Naive thymus-derived CD4-positive, alpha-beta T cell (primary cell): ENCODE measurements around the gene DGCR8. TPM values are rescaled to one million over a fixed set of nuclear protein-coding genes. Genes with fewer than 3 reads are reported as not detected.

Experiments used
- ATAC-seq: fragments of 150-1000 bp; cut with Tn5 transposase; 2 replicates; pipeline ENCODE4 v1.10.0; 2021; ENCODE audit warnings: mild to moderate bottlenecking, moderate library complexity
- CTCF ChIA-PET: fragments of 350-600 bp; sonication (Branson Sonifier 250); formaldehyde crosslinking; loops from one replicate; lab custom pipeline; 2021; ENCODE audit warnings: antibody characterized with exemption; lab: Charles Lee
- POLR2A ChIA-PET: fragments of 350-600 bp; sonication (Branson Sonifier 250); formaldehyde crosslinking; loops from one replicate; lab custom pipeline; 2021; ENCODE audit warnings: antibody characterized with exemption, inconsistent platforms; lab: Charles Lee
- DNase-seq, 9 donors: peaks; one replicate each; pipeline versions ENCODE4 v3.0.0 to v3.0.0-alpha.2; 2020 to 2022; ENCODE audit warnings: mixed read lengths in 1 of 9
- H3K27ac ChIP-seq: one replicate; pipeline ENCODE4 v1.7.0; 2013; ENCODE audit warnings: mild to moderate bottlenecking, low read depth, low read length, moderate library complexity
- H3K27me3 ChIP-seq, 2 donors: one replicate each; pipeline ENCODE4 v1.7.0; 2013; ENCODE audit warnings: low read length in 2 of 2, mild to moderate bottlenecking in 2 of 2, moderate library complexity in 2 of 2; ENCODE audit not compliant: control insufficient read depth in 2 of 2, insufficient read depth in 2 of 2
- H3K36me3 ChIP-seq, 3 experiments: 1 replicate in 2 of 3; 2 replicates in 1 of 3; pipeline ENCODE4 v1.7.0; 2013; ENCODE audit warnings: low read length in 3 of 3, mild to moderate bottlenecking in 3 of 3, moderate library complexity in 1 of 3; ENCODE audit not compliant: insufficient read depth in 3 of 3, control insufficient read depth in 2 of 3
- H3K4me1 ChIP-seq, 2 donors: one replicate each; pipeline ENCODE4 v1.7.0; 2013; ENCODE audit warnings: low read length in 2 of 2, mild to moderate bottlenecking in 2 of 2, moderate library complexity in 1 of 2; ENCODE audit not compliant: control insufficient read depth in 2 of 2, insufficient read depth in 2 of 2
- H3K4me3 ChIP-seq: 2 replicates; pipeline ENCODE4 v1.7.0; 2013; ENCODE audit warnings: mild to moderate bottlenecking, low read length
- H3K9me3 ChIP-seq, 3 experiments: 1 replicate in 2 of 3; 2 replicates in 1 of 3; pipeline ENCODE4 v1.7.0; 2013; ENCODE audit warnings: low read length in 3 of 3; ENCODE audit not compliant: control insufficient read depth in 2 of 3
- H3K27ac Mint-ChIP-seq, 9 donors: one replicate each; pipeline ENCODE4 v1.8.0; 2020 to 2022; ENCODE audit warnings: mixed read lengths in 9 of 9, mild to moderate bottlenecking in 8 of 9, moderate library complexity in 5 of 9, inconsistent platforms in 2 of 9
- H3K27me3 Mint-ChIP-seq, 5 donors: one replicate each; pipeline ENCODE4 v1.8.0; 2021 to 2022; ENCODE audit warnings: mixed read lengths in 5 of 5, mild to moderate bottlenecking in 1 of 5
- H3K36me3 Mint-ChIP-seq, 5 donors: one replicate each; pipeline ENCODE4 v1.8.0; 2020 to 2022; ENCODE audit warnings: mixed read lengths in 5 of 5, mild to moderate bottlenecking in 3 of 5, inconsistent platforms in 1 of 5
- H3K4me1 Mint-ChIP-seq, 7 donors: one replicate each; pipeline ENCODE4 v1.8.0; 2020 to 2022; ENCODE audit warnings: mixed read lengths in 7 of 7, mild to moderate bottlenecking in 3 of 7, inconsistent platforms in 1 of 7
- H3K4me3 Mint-ChIP-seq, 10 donors: one replicate each; pipeline ENCODE4 v1.8.0; 2020 to 2022; ENCODE audit warnings: mild to moderate bottlenecking in 10 of 10, mixed read lengths in 10 of 10, moderate library complexity in 6 of 10, inconsistent platforms in 2 of 10
- H3K9me3 Mint-ChIP-seq, 11 donors: one replicate each; pipeline ENCODE4 v1.8.0; 2020 to 2022; ENCODE audit warnings: mixed read lengths in 11 of 11, mild to moderate bottlenecking in 4 of 11, inconsistent platforms in 1 of 11, moderate library complexity in 1 of 11
- intact Hi-C, 2 donors: fragments of 100-400 bp; cut with micrococcal nuclease; formaldehyde crosslinking; loops; one replicate each; pipeline ENCODE4 v1.15.1; 2023
- polyA plus RNA-seq, 2 donors: library from polyadenylated mRNA; unstranded; fragments of 300-500 nt; fragmentation: Illumina TruSeq; gene quantifications; one replicate each; pipeline ENCODE4 v1.2.3, GENCODE V29; 2021
- total RNA-seq, 6 experiments: library from RNA in 5 of 6; stranded (reverse) in 5 of 6; gene quantifications; 1 replicate in 5 of 6; 2 replicates in 1 of 6; pipeline ENCODE4 v1.2.3 and lab custom pipeline; 2021 to 2026

Gene DGCR8
- total RNA-seq = 10 to 100 TPM; 33.4 to 63.6 (median 41.1) TPM
- 1 to 10 TPM; 4.1 to 6.1 TPM for polyA plus RNA-seq
- 37.8 reads per million, percentile 65 among the genes with 10 or more reads in this experiment for total RNA-seq (lab: John Stamatoyannopoulos, UW)

DNA sequence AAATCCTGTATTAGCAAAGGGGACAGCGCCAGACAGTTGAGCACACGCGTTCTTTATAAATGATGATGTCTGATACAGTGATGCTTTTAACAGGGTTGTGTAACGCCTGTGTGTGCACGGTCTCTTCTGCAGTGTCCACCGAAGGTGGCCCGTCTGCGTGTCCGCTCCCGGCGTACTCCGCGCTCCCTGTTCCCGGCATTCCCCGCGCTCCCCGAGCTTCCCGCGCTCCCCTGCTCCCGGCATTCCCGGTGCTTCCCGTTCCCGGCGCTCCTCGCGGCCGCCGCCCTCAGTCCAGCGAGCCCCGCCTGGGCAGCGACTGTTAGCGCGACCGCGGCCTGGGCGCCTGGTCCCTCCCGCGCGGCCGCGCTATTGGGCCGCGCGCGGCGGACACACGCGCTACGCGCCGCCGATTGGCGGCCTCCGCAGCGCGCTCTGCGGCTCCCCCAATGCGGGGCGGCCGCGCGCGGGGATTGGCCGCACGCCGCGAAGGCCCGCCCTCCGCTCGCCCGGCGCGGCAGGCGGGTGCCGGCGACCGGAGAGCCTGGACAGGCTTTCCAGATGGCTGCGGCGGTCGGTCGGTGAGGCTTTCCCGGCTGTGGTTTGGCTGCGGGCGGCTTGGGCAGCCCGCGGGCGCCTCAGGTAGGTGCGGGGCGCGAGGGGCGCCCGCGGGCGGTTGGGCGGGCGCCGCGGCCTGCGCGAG, at the start of gene DGCR8:
DGCR8 (plus strand) TSS at position 497 of the 700 bp plus-strand sequence. CDS start 5,723 bp downstream, outside the sequence.
- H3K4me3 Mint-ChIP-seq = peak within 1 kb of the TSS; percentile 86 to 96 (median 90)
- peaks cover 0 to 4% (median 0%) of the 10 kb centered on the region in 5 donors for H3K36me3 Mint-ChIP-seq
- CTCF ChIA-PET = interaction anchor here (1.5 kb wide), 1 partner anchor 109 kb away, joined by 4 read pairs; no protein-coding TSS in a partner anchor
- POLR2A ChIA-PET = no interaction called here
- Histone ChIP-seq H3K27ac (peak within 1 kb of the TSS; percentile 74), H3K4me3 (peak within 1 kb of the TSS; percentile 94), H3K9me3 (no peaks in the 10 kb centered on the region), H3K27me3 (no peaks in the 10 kb centered on the region), H3K4me1 (peaks cover 12 to 23% of the 10 kb centered on the region in 2 donors), H3K36me3 (no peaks in the 10 kb centered on the region)
- peak within 1 kb of the TSS; percentile 65 to 95 (median 81) for H3K27ac Mint-ChIP-seq
- no peaks in the 10 kb centered on the region for H3K9me3 Mint-ChIP-seq
- ATAC-seq (peak; percentile 97), DNase-seq (peak; percentile 48 to 83 (median 75))
- peaks cover 29 to 45% (median 41%) of the 10 kb centered on the region in 7 donors for H3K4me1 Mint-ChIP-seq
- no peaks in the 10 kb centered on the region for H3K27me3 Mint-ChIP-seq
- intact Hi-C loops = loop anchor here (1.0 kb wide), 4 partner anchors 20 to 59 kb away; partner anchors contain the start of genes TANGO2 (in 2 of the 2), TRMT2A (in 2 of the 2) and ZDHHC8 (in 1 of the 2)

DNA sequence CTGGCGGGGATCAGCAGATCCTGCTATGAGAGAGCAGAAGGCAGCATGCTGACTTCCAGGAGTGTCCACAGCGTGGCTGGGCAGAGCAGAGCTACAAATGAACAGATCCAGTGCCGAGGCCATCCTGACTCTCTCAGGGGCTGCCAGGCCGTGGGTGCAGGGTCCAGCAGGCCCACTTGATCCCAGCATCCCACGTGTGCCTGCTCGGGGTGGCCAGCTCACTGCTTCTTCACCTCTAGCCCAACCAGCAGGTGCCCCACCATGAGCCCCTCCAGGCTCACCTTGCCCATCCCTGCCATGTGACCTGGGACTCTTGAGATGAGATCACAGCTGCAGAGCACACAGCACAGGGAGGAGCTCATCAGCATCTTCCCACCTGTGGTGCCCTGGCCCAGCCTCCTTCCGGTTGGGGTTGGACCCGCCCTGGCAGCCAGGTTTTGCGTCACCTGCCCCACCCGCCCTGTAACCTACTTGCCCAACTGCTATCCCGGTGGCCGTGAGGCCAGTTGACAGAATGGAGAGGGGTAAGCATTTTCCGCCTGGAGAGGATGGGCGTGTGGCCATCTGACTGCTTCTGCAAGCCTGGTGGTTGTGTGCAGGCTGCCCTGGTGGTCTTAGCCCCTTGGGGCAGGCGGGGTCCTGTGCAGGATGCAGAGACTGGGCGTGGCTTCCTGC, 48.2 kb upstream of the DGCR8 start:
- Histone ChIP-seq H3K4me1 (peaks cover 11 to 13% of the 10 kb centered on the region in 2 donors), H3K27me3 (no peaks in the 10 kb centered on the region), H3K36me3 (peaks cover 0 to 18% (median 0%) of the 10 kb centered on the region in 3 experiments), H3K27ac (no peak overlapping the region), H3K4me3 (no peak overlapping the region), H3K9me3 (no peaks in the 10 kb centered on the region)
- Mint-ChIP-seq H3K9me3 (peaks cover 0 to 2% (median 0%) of the 10 kb centered on the region in 11 donors), H3K4me1 (peaks cover 16 to 49% (median 27%) of the 10 kb centered on the region in 7 donors), H3K27ac (peak overlapping the region in 1 of 9 donors; percentile 10), H3K36me3 (peaks cover 0 to 20% (median 5%) of the 10 kb centered on the region in 5 donors), H3K27me3 (no peaks in the 10 kb centered on the region), H3K4me3 (peak overlapping the region in 1 of 10 donors; percentile 28)
- intact Hi-C loops = no loop called here
- ATAC-seq = peak; percentile 66
- ChIA-PET POLR2A (interaction anchor here (1.3 kb wide), 1 partner anchor 14 kb away, joined by 3 read pairs; no protein-coding TSS in a partner anchor), CTCF (interaction anchor here (0.7 kb wide), 1 partner anchor 176 kb away, joined by 3 read pairs; no protein-coding TSS in a partner anchor)
- no peak for DNase-seq

DNA sequence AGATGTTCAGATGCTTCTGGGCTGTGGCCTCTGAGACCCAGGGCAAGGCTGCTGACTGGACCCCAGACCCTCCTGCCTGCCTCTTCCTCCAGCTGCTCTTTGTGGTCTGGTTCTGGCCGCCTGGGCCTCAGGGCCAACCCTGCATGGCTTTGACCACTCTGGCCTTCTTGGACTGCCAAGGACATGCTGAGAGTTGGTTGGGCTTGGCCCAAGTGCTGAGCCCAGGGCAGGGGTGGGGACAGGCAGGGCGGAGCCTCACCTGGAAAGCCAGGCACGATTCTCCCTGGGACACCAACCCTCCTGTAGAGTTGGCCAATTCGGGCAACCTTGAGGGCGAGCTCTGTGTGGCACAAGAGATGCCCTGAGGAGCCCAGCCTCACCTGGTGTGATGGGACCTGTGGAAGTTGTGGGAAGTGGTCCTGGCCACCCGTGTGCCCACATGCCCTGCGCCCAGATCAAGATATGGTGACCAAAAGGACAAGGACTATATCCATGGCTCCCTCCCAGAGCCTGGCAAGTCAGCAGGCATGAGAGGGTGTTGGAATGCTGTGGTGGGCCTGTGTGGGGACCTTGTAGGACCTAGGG, 47.5 kb upstream of the DGCR8 start:
- CTCF ChIA-PET = no interaction called here
- no peak overlapping the region for H3K27ac Mint-ChIP-seq

DNA sequence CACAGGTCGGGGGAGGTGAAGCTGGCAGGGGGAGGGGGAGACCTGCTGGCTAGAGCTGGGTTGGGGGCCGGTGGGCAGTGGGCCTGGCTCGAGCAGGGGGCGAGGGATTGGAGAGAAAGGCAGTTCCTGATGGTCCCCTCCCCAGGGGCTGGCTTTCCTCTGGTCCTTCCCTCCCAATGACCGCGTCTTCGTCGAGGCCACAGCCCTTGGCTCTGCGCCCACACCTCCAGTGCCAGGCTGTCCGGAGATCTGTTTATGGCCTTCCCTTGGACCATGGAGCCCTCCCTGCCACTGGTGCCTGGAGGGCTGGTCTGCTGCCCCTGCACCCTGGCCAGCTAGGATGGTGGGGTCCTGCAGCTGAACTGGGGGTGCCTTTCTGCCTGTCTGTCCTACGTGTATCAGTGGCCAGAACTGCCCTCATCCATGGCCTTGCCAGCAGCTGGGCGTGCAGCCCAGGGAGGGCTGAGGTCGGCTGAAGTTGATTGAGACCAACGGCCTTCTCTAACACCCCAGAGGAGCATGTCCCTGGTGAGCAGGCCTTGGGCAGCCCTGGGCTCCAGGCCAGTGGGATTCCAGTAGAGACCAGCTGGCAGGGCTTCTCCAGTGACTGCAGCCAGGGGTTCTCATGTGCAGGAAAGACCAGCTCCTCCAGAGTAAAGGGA, 46.9 kb upstream of the DGCR8 start:
- H3K27ac ChIP-seq = no peak overlapping the region

More for the DNA sequence above, 47.5 kb upstream of the DGCR8 start:
- ATAC-seq = peak; percentile 24
- intact Hi-C loops = no loop called here
- peaks cover 0 to 2% (median 0%) of the 10 kb centered on the region in 11 donors for H3K9me3 Mint-ChIP-seq
- no peaks in the 10 kb centered on the region for H3K27me3 Mint-ChIP-seq
- DNase-seq = no peak
- peak overlapping the region in 1 of 10 donors; percentile 28 for H3K4me3 Mint-ChIP-seq
- H3K4me3 ChIP-seq = no peak overlapping the region
- H3K36me3 Mint-ChIP-seq = peaks cover 0 to 22% (median 8%) of the 10 kb centered on the region in 5 donors
- no peaks in the 10 kb centered on the region for H3K27me3 ChIP-seq
- POLR2A ChIA-PET = interaction anchor here (1.3 kb wide), 1 partner anchor 15 kb away, joined by 3 read pairs; no protein-coding TSS in a partner anchor
- H3K9me3 ChIP-seq = no peaks in the 10 kb centered on the region
- peaks cover 0 to 24% (median 0%) of the 10 kb centered on the region in 3 experiments for H3K36me3 ChIP-seq
- no peak overlapping the region for H3K27ac ChIP-seq
- peaks cover 11 to 13% of the 10 kb centered on the region in 2 donors for H3K4me1 ChIP-seq
- H3K4me1 Mint-ChIP-seq = peaks cover 16 to 44% (median 22%) of the 10 kb centered on the region in 7 donors

DNA sequence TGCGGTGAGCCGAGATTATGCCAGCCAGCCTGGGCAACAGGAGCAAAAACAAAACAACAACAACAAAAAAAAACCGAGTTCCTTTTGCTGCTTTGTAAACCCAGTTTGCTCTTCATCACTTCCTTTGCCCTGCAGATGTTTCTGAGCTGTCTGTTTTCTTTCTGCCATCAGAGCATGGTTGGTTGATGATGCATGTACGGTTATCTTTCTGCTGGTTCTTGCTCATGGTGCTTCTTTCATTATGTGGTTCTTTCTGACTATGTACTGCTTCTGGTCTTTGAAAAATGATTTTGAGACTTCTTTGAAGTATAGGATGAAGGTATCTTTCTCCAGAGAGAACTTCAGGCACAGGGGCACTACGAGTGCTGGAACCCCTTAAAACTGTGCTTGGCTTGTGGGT, 45.9 kb upstream of the DGCR8 start:
- H3K4me3 ChIP-seq = no peak overlapping the region
- H3K9me3 ChIP-seq = no peaks in the 10 kb centered on the region
- H3K9me3 Mint-ChIP-seq = peaks cover 0 to 2% (median 0%) of the 10 kb centered on the region in 11 donors
- peaks cover 0 to 27% (median 10%) of the 10 kb centered on the region in 5 donors for H3K36me3 Mint-ChIP-seq
- intact Hi-C loops = no loop called here
- no peak overlapping the region for H3K27ac ChIP-seq
- DNase-seq (no peak), ATAC-seq (no peak)
- H3K27me3 Mint-ChIP-seq = no peaks in the 10 kb centered on the region
- ChIA-PET POLR2A (no interaction called here), CTCF (interaction anchor here (0.6 kb wide), 1 partner anchor 752 kb away, joined by 5 read pairs; no protein-coding TSS in a partner anchor)
- peaks cover 0 to 35% (median 0%) of the 10 kb centered on the region in 3 experiments for H3K36me3 ChIP-seq
- no peaks in the 10 kb centered on the region for H3K27me3 ChIP-seq
- H3K4me3 Mint-ChIP-seq = no peak overlapping the region
- peak overlapping the region in 1 of 9 donors; percentile 24 for H3K27ac Mint-ChIP-seq
- H3K4me1 ChIP-seq = peaks cover 11 to 13% of the 10 kb centered on the region in 2 donors
- peaks cover 12 to 39% (median 18%) of the 10 kb centered on the region in 7 donors for H3K4me1 Mint-ChIP-seq

More for the DNA sequence above, 46.9 kb upstream of the DGCR8 start:
- no peak overlapping the region for H3K4me3 ChIP-seq
- peaks cover 11 to 13% of the 10 kb centered on the region in 2 donors for H3K4me1 ChIP-seq
- H3K36me3 ChIP-seq = peaks cover 0 to 30% (median 0%) of the 10 kb centered on the region in 3 experiments
- ATAC-seq = no peak
- Mint-ChIP-seq H3K27ac (peak overlapping the region in 1 of 9 donors; percentile 25), H3K4me3 (no peak overlapping the region), H3K27me3 (no peaks in the 10 kb centered on the region), H3K9me3 (peaks cover 0 to 2% (median 0%) of the 10 kb centered on the region in 11 donors), H3K36me3 (peaks cover 0 to 27% (median 10%) of the 10 kb centered on the region in 5 donors), H3K4me1 (peaks cover 16 to 44% (median 22%) of the 10 kb centered on the region in 7 donors)
- DNase-seq = no peak
- ChIA-PET CTCF (no interaction called here), POLR2A (interaction anchor here (1.3 kb wide), 1 partner anchor 16 kb away, joined by 3 read pairs; no protein-coding TSS in a partner anchor)
- no peaks in the 10 kb centered on the region for H3K27me3 ChIP-seq
- intact Hi-C loops = no loop called here
- H3K9me3 ChIP-seq = no peaks in the 10 kb centered on the region
